AG04449 (cell line): ENCODE results near the gene RAD51B.

ENCODE experiments used
- CTCF ChIA-PET: fragments of 350-600 bp; formaldehyde crosslinking; extraction: SDS; loops from one replicate; lab custom pipeline; 2021; ENCODE audit warnings: antibody characterized with exemption; lab: Yijun Ruan, JAX
- POLR2A ChIA-PET: fragments of 400-600, 350-600 bp; formaldehyde crosslinking; extraction: SDS; loops from one replicate; lab custom pipeline; 2020; ENCODE audit warnings: antibody characterized with exemption, inconsistent platforms; lab: Yijun Ruan, JAX
- DNase-seq: peaks from one replicate; pipeline ENCODE4 v3.0.0-alpha.2; 2010; ENCODE audit warnings: low read depth, low spot score
- H3K4me3 ChIP-seq: 2 replicates; pipeline ENCODE4 v1.5.1; 2011; ENCODE audit warnings: low read depth, mild to moderate bottlenecking, control low read depth, low read length
- CTCF ChIP-seq: IDR thresholded peaks from one replicate; pipeline ENCODE4 v1.5.1; 2011; ENCODE audit warnings: mild to moderate bottlenecking, moderate library complexity, low read length, control low read depth, inconsistent platforms; ENCODE audit not compliant: insufficient read depth; ENCODE audit errors: missing control alignments

The RAD51B gene

GRCh38 chr14:68306934-68307789 is 487.6 kb downstream of the RAD51B start:
- no peak for DNase-seq
- no peak overlapping the region for H3K4me3 ChIP-seq
- CTCF ChIA-PET, result interaction anchor here (0.8 to 1.7 kb wide), 2 partner anchors 9 kb away, joined by 3 to 7 read pairs; no protein-coding TSS in a partner anchor
- POLR2A ChIA-PET, result interaction anchor here (0.6 kb wide), 1 partner anchor 96 kb away, joined by 3 read pairs; no protein-coding TSS in a partner anchor
- TF ChIP-seq CTCF, result no peak

GRCh38 chr14:68307790-68308168 is 488.2 kb downstream of the RAD51B start:
- ChIA-PET POLR2A (interaction anchor here (0.6 kb wide), 1 partner anchor 96 kb away, joined by 3 read pairs; no protein-coding TSS in a partner anchor), CTCF (interaction anchor here (0.8 to 1.7 kb wide), 2 partner anchors 8 to 10 kb away, joined by 3 to 7 read pairs; no protein-coding TSS in a partner anchor)
- TF ChIP-seq CTCF, result no peak
- no peak overlapping the region for H3K4me3 ChIP-seq
- no peak for DNase-seq

- no peak overlapping the region for H3K4me3 ChIP-seq
- CTCF ChIA-PET, result interaction anchor here (1.2 to 1.7 kb wide), 2 partner anchors 11 to 15 kb away, joined by 3 to 7 read pairs; no protein-coding TSS in a partner anchor
- POLR2A ChIA-PET, result interaction anchor here (1.0 kb wide), 1 partner anchor 484 kb away, joined by 3 read pairs; the partner anchor contains the start of gene ZFP36L1
- DNase-seq, result no peak
- no peak for TF ChIP-seq CTCF
Observed at GRCh38 chr14:68308726-68309520, 489.3 kb downstream of the RAD51B start.

- no peak for TF ChIP-seq CTCF
Observed at GRCh38 chr14:68309616-68310015, 490.0 kb downstream of the RAD51B start.

GRCh38 chr14:68312300-68312699 is 492.7 kb downstream of the RAD51B start:
- TF ChIP-seq CTCF, result no peak
- H3K4me3 ChIP-seq, result no peak overlapping the region
- DNase-seq, result no peak
- ChIA-PET CTCF (no interaction called here), POLR2A (no interaction called here)

More at GRCh38 chr14:68309616-68310015, 490.0 kb downstream of the RAD51B start:
- no peak overlapping the region for H3K4me3 ChIP-seq
- POLR2A ChIA-PET, result no interaction called here
- DNase-seq, result no peak
- CTCF ChIA-PET, result interaction anchor here (1.2 kb wide), 1 partner anchor 14 kb away, joined by 3 read pairs; no protein-coding TSS in a partner anchor
